ENCODE results near the gene ESRRA. TPM values are rescaled to one million over a fixed set of nuclear protein-coding genes. Genes with fewer than 3 reads are reported as not detected.
"Not testable (repeated sequence)": the region's sequence is repeated elsewhere in the genome, so short reads cannot be mapped to it uniquely, and the experiment has no call there.

Gene ESRRA
- total RNA-seq, 2 experiments from 2014 or later: 28.6 to 57.8 TPM

DNA sequence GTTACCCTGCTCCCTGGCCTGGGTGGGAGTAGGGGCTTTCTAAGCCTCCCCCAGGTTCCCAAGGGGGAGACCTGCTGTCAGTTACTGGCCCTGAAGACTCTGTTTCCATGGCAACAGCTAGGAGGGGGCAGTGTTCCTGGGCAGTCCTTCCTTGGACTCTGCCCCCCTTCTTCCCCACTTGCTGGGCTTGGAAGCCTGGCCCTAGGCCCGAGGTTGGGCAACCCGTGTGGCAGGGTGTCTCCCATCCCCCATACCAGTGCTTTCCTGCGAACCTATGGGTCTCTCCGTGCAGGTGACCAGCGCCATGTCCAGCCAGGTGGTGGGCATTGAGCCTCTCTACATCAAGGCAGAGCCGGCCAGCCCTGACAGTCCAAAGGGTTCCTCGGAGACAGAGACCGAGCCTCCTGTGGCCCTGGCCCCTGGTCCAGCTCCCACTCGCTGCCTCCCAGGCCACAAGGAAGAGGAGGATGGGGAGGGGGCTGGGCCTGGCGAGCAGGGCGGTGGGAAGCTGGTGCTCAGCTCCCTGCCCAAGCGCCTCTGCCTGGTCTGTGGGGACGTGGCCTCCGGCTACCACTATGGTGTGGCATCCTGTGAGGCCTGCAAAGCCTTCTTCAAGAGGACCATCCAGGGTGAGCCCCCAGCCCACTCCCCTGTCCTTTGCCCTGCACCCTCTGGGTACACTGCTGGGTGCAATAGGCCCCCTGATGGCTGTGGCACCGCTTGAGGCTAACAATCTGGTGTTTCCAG is 1.7 kb downstream of the ESRRA start:
- intact Hi-C loops (cut with micrococcal nuclease; ENCODE audit: unreplicated experiment): loop anchor here (10.0 kb wide), 1 partner anchor 332 kb away; the partner anchor contains the start of gene COX8A
- H3K4me1 ChIP-seq (ENCODE audit: insufficient read depth, low read length, poor library complexity, severe bottlenecking): peaks cover 23% of the 10 kb centered on the region
- H3K79me2 ChIP-seq (ENCODE audit: insufficient read depth, low read depth, low read length): peaks cover 25% of the 10 kb centered on the region
- no peaks in the 10 kb centered on the region for H4K20me1 ChIP-seq (ENCODE audit: insufficient read depth, low read length)
- BruUV-seq (replicated peaks): no TSS peak
- H2AFZ ChIP-seq (ENCODE audit: low read length): no peak overlapping the region
- peak overlapping the region; percentile 78 for H3K4me2 ChIP-seq (ENCODE audit: low read length)
- peaks cover 35% of the 10 kb centered on the region for H3K36me3 ChIP-seq (ENCODE audit: insufficient read depth, low read length)
- ChIA-PET CTCF (ENCODE audit: unreplicated experiment) (no interaction called here), POLR2A (interaction anchor here (1.7 kb wide), 1 partner anchor 11 kb away, joined by 5 read pairs; the partner anchor contains the start of genes PRDX5 and TRMT112)
- DNase-seq (ENCODE audit: low spot score): peak; percentile 21
- no peaks in the 10 kb centered on the region for H3K9me2 ChIP-seq (ENCODE audit: insufficient read depth, low read length)
- H3K9me3 ChIP-seq (ENCODE audit: low read length): no peaks in the 10 kb centered on the region
- H3K4me3 ChIP-seq (ENCODE audit: low read depth, low read length, poor library complexity, severe bottlenecking): peak overlapping the region; percentile 88
- peak overlapping the region; percentile 55 for H3K27ac ChIP-seq (ENCODE audit: low read depth, low read length, poor library complexity, severe bottlenecking)
- no peak for TF ChIP-seq EZH2phosphoT487 (IDR thresholded peaks at IDR 0.05; ENCODE audit: borderline replicate concordance, low read depth, low read length)
- TF ChIP-seq, protein P1, sequence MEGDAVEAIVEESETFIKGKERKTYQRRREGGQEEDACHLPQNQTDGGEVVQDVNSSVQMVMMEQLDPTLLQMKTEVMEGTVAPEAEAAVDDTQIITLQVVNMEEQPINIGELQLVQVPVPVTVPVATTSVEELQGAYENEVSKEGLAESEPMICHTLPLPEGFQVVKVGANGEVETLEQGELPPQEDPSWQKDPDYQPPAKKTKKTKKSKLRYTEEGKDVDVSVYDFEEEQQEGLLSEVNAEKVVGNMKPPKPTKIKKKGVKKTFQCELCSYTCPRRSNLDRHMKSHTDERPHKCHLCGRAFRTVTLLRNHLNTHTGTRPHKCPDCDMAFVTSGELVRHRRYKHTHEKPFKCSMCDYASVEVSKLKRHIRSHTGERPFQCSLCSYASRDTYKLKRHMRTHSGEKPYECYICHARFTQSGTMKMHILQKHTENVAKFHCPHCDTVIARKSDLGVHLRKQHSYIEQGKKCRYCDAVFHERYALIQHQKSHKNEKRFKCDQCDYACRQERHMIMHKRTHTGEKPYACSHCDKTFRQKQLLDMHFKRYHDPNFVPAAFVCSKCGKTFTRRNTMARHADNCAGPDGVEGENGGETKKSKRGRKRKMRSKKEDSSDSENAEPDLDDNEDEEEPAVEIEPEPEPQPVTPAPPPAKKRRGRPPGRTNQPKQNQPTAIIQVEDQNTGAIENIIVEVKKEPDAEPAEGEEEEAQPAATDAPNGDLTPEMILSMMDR (conservative IDR thresholded peaks at IDR 0.05; ENCODE audit: low read length): no peak

DNA sequence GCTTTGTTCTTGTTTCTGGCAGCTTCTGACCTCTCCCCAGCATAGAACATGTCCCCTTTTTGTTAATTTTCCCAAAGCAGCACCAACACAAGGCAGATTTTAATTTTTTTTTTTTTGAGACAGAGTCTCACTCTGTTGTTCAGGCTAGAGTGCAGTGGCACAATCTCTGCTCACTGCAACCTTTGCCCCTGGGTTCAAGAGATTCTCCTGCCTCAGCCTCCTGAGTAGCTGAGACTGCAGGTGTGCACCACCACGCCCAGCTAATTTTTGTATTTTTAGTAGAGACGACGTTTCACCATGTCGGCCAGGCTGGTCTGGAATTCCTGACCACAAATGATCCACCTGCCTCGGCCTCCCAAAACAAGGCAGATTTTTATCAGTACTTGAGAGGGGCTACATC is 2.5 kb downstream of the ESRRA start:
- not testable (repeated sequence) for H3K27ac ChIP-seq (ENCODE audit: low read depth, low read length, poor library complexity, severe bottlenecking); H2AFZ ChIP-seq (ENCODE audit: low read length); H3K9me3 ChIP-seq (ENCODE audit: low read length); H4K20me1 ChIP-seq (ENCODE audit: insufficient read depth, low read length); H3K4me3 ChIP-seq (ENCODE audit: low read depth, low read length, poor library complexity, severe bottlenecking); BruUV-seq (replicated peaks); H3K9me2 ChIP-seq (ENCODE audit: insufficient read depth, low read length); DNase-seq (ENCODE audit: low spot score)
- Histone ChIP-seq H3K36me3 (ENCODE audit: insufficient read depth, low read length) (peaks cover 42% of the 10 kb centered on the region), H3K4me1 (ENCODE audit: insufficient read depth, low read length, poor library complexity, severe bottlenecking) (peaks cover 23% of the 10 kb centered on the region), H3K79me2 (ENCODE audit: insufficient read depth, low read depth, low read length) (peaks cover 25% of the 10 kb centered on the region), H3K4me2 (ENCODE audit: low read length) (peak overlapping the region; percentile 78; the same call in 1 of the 2 replicates)
- POLR2A ChIA-PET: interaction anchor here (1.2 to 1.7 kb wide), 2 partner anchors 10 to 101 kb away, joined by 3 to 5 read pairs; partner anchors contain the start of genes FERMT3, PRDX5 and TRMT112
- CTCF ChIA-PET (ENCODE audit: unreplicated experiment): interaction anchor here (1.0 kb wide), 1 partner anchor 10 kb away, joined by 3 read pairs; the partner anchor contains the start of genes PRDX5 and TRMT112
- intact Hi-C loops (cut with micrococcal nuclease; ENCODE audit: unreplicated experiment): loop anchor here (10.0 kb wide), 1 partner anchor 333 kb away; the partner anchor contains the start of gene COX8A

DNA sequence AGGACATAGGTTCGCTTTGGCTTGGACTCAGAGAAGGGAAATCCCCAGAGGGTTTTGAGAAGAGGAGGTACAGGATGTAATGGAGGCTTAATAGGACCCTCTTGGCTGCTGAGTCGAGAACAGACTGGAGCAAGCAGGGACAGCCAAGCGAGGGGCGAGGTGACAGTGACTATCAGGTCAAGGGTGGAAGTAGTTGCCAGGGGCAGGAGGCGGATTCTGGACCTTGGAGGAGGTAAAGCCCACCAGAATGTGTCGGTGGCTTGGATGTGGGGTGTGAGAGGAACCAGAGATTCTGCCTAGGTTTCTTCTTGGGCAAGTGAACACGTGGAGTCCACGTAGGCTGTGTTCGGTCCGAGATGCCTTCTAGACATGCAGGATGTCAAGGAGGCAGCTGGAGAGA is 7.6 kb downstream of the ESRRA start:
- H3K9me3 ChIP-seq (ENCODE audit: low read length): no peaks in the 10 kb centered on the region
- peaks cover 71% of the 10 kb centered on the region for H3K36me3 ChIP-seq (ENCODE audit: insufficient read depth, low read length)
- no peaks in the 10 kb centered on the region for H4K20me1 ChIP-seq (ENCODE audit: insufficient read depth, low read length)
- DNase-seq (ENCODE audit: low spot score): no peak
- no peak overlapping the region for H2AFZ ChIP-seq (ENCODE audit: low read length)
- H3K4me1 ChIP-seq (ENCODE audit: insufficient read depth, low read length, poor library complexity, severe bottlenecking): peaks cover 17% of the 10 kb centered on the region
- no peaks in the 10 kb centered on the region for H3K9me2 ChIP-seq (ENCODE audit: insufficient read depth, low read length)
- no peak overlapping the region for H3K4me3 ChIP-seq (ENCODE audit: low read depth, low read length, poor library complexity, severe bottlenecking)
- intact Hi-C loops (cut with micrococcal nuclease; ENCODE audit: unreplicated experiment): no loop called here
- peaks cover 4% of the 10 kb centered on the region for H3K79me2 ChIP-seq (ENCODE audit: insufficient read depth, low read depth, low read length)
- ChIA-PET POLR2A (no interaction called here), CTCF (ENCODE audit: unreplicated experiment) (no interaction called here)
- no peak overlapping the region for H3K4me2 ChIP-seq (ENCODE audit: low read length)
- TF ChIP-seq, protein P1 (conservative IDR thresholded peaks at IDR 0.05; ENCODE audit: low read length): no peak
- TF ChIP-seq EZH2phosphoT487 (IDR thresholded peaks at IDR 0.05; ENCODE audit: borderline replicate concordance, low read depth, low read length): no peak
- BruUV-seq (replicated peaks): no TSS peak
- H3K27ac ChIP-seq (ENCODE audit: low read depth, low read length, poor library complexity, severe bottlenecking): no peak overlapping the region

All from OCI-LY7 (cell line).